KMS-11 (cell line): ENCODE measurements around the gene PTPRN2.

Source experiments
- H2AFZ ChIP-seq: fragments of 200-600 bp; sonication (generic); 2 replicates; pipeline ENCODE4 v1.6.1; 2016; ENCODE audit warnings: antibody characterized with exemption, mixed run types, low read depth
- H3K27ac ChIP-seq: fragments of 200-600 bp; sonication (generic); 2 replicates; pipeline ENCODE4 v1.6.1; 2016; ENCODE audit warnings: mild to moderate bottlenecking, mixed run types
- H3K27me3 ChIP-seq: fragments of 200-600 bp; sonication (generic); 2 replicates; pipeline ENCODE4 v1.6.1; 2017; ENCODE audit warnings: mild to moderate bottlenecking, low read depth, mixed run types, moderate library complexity; ENCODE audit not compliant: insufficient read depth
- H3K36me3 ChIP-seq: fragments of 200-600 bp; sonication (generic); 2 replicates; pipeline ENCODE4 v1.6.1; 2017; ENCODE audit warnings: mild to moderate bottlenecking, mixed run types; ENCODE audit not compliant: insufficient read depth
- H3K4me1 ChIP-seq: fragments of 200-600 bp; sonication (generic); 2 replicates; pipeline ENCODE4 v1.6.1; 2016; ENCODE audit warnings: mild to moderate bottlenecking, low read depth, mixed run types; ENCODE audit not compliant: poor library complexity, severe bottlenecking
- H3K4me2 ChIP-seq: fragments of 200-600 bp; sonication (generic); 2 replicates; pipeline ENCODE4 v1.7.0; 2016; ENCODE audit warnings: mild to moderate bottlenecking, mixed run types
- H3K4me3 ChIP-seq: fragments of 200-600 bp; sonication (generic); IDR thresholded peaks from 2 replicates; pipeline ENCODE4 v1.6.1; 2017; ENCODE audit warnings: low read depth, low read length, mixed read lengths; ENCODE audit not compliant: insufficient read depth
- H3K79me2 ChIP-seq: fragments of 200-600 bp; sonication (generic); 2 replicates; pipeline ENCODE4 v1.6.1; 2016; ENCODE audit warnings: low read depth, mixed run types; ENCODE audit not compliant: insufficient read depth
- H3K9ac ChIP-seq: fragments of 200-600 bp; sonication (generic); 2 replicates; pipeline ENCODE4 v1.6.1; 2016; ENCODE audit warnings: mild to moderate bottlenecking, mixed run types
- H4K20me1 ChIP-seq: fragments of 200-600 bp; sonication (generic); 2 replicates; pipeline ENCODE4 v1.6.1; 2016; ENCODE audit warnings: mild to moderate bottlenecking, mixed run types; ENCODE audit not compliant: insufficient read depth
- TF ChIP-seq, protein P1 (sequence below): fragments of 200-600 bp; sonication (generic); conservative IDR thresholded peaks from 2 replicates; pipeline ENCODE4 v1.6.1; 2017; ENCODE audit warnings: low read depth, mild to moderate bottlenecking, antibody characterized with exemption, low read length, moderate library complexity, mixed read lengths

The PTPRN2 gene

DNA sequence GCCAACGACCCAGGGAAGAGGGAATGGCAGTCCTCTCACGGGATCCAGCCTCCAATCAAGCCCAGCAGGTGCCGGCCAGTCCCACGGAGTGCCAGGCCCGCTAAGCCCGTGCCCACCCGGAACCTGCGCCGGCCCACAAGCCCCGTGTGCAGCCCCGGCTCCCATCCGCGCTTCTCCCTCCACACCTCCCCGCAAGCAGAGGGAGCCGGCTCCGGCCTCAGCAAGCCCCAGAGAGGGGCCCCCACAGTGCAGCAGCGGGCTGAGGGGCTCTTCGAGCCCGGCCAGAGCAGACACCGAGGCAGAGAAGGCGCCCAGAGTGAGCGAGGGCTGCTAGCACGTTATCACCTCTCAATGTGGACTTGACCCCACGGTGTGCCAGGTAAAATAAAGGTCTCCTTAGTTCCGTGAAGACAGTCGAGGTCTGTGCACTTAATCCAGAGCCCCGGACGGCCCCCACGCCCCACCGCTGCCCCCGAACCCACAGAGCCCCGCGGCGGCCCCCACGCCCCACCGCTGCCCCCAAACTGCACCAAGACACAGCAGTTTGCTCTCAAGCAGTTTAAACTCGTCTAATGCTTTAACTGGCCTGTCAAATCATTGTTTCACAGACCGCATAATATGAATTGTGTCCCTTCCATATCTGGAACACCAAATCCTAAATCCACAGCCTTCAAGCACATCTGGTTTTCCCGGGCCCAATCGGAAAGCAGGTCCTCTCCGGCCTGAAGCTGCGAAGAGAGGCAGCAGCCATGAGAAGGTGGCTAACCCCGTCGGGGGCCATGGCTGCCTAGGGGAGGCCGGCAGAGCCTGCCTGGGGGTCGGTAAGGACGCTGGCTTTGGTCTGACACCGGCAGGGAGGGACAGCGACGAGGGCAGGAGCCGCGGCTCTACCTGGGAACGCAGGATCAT is 307.8 kb downstream of the PTPRN2 start:
- TF ChIP-seq, protein P1, sequence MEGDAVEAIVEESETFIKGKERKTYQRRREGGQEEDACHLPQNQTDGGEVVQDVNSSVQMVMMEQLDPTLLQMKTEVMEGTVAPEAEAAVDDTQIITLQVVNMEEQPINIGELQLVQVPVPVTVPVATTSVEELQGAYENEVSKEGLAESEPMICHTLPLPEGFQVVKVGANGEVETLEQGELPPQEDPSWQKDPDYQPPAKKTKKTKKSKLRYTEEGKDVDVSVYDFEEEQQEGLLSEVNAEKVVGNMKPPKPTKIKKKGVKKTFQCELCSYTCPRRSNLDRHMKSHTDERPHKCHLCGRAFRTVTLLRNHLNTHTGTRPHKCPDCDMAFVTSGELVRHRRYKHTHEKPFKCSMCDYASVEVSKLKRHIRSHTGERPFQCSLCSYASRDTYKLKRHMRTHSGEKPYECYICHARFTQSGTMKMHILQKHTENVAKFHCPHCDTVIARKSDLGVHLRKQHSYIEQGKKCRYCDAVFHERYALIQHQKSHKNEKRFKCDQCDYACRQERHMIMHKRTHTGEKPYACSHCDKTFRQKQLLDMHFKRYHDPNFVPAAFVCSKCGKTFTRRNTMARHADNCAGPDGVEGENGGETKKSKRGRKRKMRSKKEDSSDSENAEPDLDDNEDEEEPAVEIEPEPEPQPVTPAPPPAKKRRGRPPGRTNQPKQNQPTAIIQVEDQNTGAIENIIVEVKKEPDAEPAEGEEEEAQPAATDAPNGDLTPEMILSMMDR, result no peak
- Histone ChIP-seq H3K9ac (no peak overlapping the region), H3K36me3 (no peaks in the 10 kb centered on the region), H3K4me3 (no peak overlapping the region), H3K27ac (no peak overlapping the region), H4K20me1 (no peaks in the 10 kb centered on the region), H3K4me1 (no peaks in the 10 kb centered on the region), H3K79me2 (no peaks in the 10 kb centered on the region), H3K27me3 (peaks cover 21% of the 10 kb centered on the region), H3K4me2 (no peak overlapping the region), H2AFZ (no peak overlapping the region)

DNA sequence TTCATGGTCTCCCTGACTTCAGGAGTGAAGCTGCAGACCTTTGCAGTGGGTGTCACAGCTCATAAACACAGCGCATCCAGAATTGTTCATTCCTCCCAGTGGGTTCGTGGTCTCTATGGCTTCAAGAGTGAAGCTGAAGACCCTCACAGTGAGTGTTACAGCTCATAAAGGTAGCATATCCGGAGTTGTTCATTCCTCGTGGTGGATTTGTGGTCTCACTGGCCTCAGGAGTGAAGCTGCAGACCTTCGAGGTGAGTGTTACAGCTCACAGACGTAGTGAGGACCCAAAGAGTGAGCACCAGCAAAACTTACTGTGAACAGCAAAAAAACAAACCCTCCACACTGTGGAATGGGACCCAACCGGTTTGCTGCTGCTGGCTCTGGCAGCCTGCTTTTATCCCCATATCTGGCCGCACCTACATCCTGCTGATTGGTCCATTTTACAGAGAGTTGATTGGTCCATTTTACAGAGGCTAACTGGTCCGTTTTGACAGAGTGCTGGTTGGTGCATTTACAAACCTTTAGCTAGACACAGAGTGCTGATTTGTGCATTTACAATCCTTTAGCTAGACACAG is 308.8 kb downstream of the PTPRN2 start:
- H4K20me1 ChIP-seq, result no peaks in the 10 kb centered on the region
- no peak overlapping the region for H3K27ac ChIP-seq
- peaks cover 21% of the 10 kb centered on the region for H3K27me3 ChIP-seq
- no peak overlapping the region for H3K4me2 ChIP-seq
- H3K9ac ChIP-seq, result no peak overlapping the region
- no peak overlapping the region for H2AFZ ChIP-seq
- no peaks in the 10 kb centered on the region for H3K79me2 ChIP-seq
- no peaks in the 10 kb centered on the region for H3K4me1 ChIP-seq
- TF ChIP-seq, protein P1, result no peak
- no peaks in the 10 kb centered on the region for H3K36me3 ChIP-seq
- no peak overlapping the region for H3K4me3 ChIP-seq

- Histone ChIP-seq H3K36me3 (no peaks in the 10 kb centered on the region), H3K4me3 (no peak overlapping the region)
These were observed 310.1 kb downstream of the PTPRN2 start for GRCh38 chr7:158277219-158278141.

More at GRCh38 chr7:158277219-158278141, 310.1 kb downstream of the PTPRN2 start:
- Histone ChIP-seq H3K27ac (no peak overlapping the region), H3K27me3 (peaks cover 23% of the 10 kb centered on the region), H4K20me1 (no peaks in the 10 kb centered on the region), H3K9ac (no peak overlapping the region), H3K4me1 (no peaks in the 10 kb centered on the region), H3K79me2 (no peaks in the 10 kb centered on the region), H3K4me2 (no peak overlapping the region), H2AFZ (no peak overlapping the region)
- TF ChIP-seq, protein P1, result no peak
